Coronary artery (tissue), 2 donors: ENCODE data around the gene AFF2.

Experiments
- DNase-seq: peaks from one replicate; pipeline ENCODE4 v3.0.0-alpha.2; 2017; ENCODE audit warnings: low spot score
- H3K27ac ChIP-seq, 2 donors: fragments of 200-600 bp; sonication (generic); one replicate each; pipeline ENCODE4 v1.5.1; 2016 to 2019
- H3K4me3 ChIP-seq: fragments of 200-600 bp; sonication (generic); 2 replicates; pipeline ENCODE4 v1.5.1; 2016; ENCODE audit warnings: mild to moderate bottlenecking, moderate library complexity
- TF ChIP-seq, protein P1 (sequence below): fragments of 200-600 bp; sonication (generic); IDR thresholded peaks from one replicate; pipeline ENCODE4 v1.5.1; 2019; ENCODE audit warnings: antibody characterized with exemption

The AFF2 gene

DNA sequence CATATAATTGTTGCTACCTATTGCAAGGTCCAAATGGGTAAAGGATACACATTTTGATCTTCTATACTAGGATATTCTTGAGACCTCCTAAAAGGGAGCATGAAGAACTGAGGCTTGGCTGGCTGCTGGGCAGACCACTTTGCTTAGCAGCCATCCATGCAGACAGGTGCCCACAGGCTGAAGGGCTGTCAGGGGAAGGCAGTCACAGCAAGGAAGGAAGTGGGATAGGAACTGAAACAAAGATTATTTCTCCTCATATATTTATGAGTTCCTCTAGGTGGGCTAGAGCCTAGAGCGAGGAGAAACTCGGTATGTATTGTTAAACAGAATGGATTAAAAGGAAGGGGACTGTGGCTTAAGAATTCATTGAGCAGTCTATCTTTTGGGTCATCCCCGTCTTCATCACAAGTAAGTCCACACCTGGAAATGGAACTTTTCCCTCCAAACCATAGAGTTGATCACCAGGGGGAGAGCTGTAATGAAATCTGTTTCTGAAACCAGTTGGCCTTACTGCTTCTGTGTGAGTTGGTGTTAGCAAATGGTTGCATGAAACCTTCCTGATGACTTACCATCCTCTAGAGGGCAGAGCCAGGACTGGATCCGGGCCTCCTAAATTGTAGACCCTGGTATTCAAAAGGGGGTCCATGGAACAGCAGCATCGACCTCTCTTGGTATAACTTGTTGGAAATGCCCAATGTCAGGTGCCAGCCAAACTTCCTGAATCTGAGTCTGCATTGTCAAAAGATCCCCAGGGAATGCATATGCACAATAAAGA lies 42.3 kb downstream of the AFF2 start:
- no peak overlapping the region for H3K4me3 ChIP-seq
- DNase-seq, result no peak
- no peak overlapping the region for H3K27ac ChIP-seq
- TF ChIP-seq, protein P1, sequence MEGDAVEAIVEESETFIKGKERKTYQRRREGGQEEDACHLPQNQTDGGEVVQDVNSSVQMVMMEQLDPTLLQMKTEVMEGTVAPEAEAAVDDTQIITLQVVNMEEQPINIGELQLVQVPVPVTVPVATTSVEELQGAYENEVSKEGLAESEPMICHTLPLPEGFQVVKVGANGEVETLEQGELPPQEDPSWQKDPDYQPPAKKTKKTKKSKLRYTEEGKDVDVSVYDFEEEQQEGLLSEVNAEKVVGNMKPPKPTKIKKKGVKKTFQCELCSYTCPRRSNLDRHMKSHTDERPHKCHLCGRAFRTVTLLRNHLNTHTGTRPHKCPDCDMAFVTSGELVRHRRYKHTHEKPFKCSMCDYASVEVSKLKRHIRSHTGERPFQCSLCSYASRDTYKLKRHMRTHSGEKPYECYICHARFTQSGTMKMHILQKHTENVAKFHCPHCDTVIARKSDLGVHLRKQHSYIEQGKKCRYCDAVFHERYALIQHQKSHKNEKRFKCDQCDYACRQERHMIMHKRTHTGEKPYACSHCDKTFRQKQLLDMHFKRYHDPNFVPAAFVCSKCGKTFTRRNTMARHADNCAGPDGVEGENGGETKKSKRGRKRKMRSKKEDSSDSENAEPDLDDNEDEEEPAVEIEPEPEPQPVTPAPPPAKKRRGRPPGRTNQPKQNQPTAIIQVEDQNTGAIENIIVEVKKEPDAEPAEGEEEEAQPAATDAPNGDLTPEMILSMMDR, result no peak

DNA sequence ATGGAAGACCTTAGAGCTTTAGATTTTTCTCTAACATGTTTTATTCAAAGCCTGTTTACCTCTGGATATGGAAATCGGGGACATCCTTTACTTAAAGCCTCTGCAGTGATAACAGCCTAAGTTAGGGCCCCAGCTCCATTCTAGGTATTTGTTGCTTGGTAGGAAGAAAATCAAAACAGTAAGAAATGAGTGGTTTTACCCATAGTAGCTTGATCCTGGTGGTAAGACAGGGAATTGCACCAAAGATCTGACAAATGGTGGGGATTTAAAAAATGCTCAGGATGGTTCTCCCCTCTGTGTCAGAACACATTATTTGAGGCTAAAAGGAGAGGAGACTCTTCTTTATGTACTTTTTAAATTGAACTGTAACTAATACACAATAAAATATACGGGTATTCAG lies 52.4 kb downstream of the AFF2 start:
- H3K4me3 ChIP-seq, result no peak overlapping the region
- no peak overlapping the region for H3K27ac ChIP-seq
- no peak for DNase-seq
- TF ChIP-seq, protein P1, result no peak

DNA sequence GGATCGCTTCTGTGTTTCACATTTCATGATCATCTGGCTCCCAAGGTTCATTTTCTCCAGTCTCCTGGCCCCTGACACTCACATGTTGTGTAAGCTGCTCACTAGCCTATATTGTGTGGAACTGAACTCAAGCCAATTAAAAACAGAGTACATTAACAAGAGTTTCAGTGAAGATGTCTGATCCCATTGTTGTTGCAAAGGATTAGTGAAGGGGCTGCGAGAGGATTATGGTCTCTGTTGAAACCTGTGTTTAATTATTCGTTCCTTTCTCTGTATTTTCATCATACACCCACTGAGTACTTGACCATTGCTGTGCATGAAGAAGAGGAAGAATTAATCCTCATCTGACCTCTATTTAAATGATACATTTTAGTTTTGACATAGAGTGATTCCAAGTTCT lies 54.7 kb downstream of the AFF2 start:
- TF ChIP-seq, protein P1, result no peak

GRCh38 chrX:148555571-148556243 lies 55.3 kb downstream of the AFF2 start:
- H3K4me3 ChIP-seq, result no peak overlapping the region
- TF ChIP-seq, protein P1, result no peak
- no peak overlapping the region for H3K27ac ChIP-seq
- no peak for DNase-seq

More for the DNA sequence above, 54.7 kb downstream of the AFF2 start:
- no peak overlapping the region for H3K27ac ChIP-seq
- DNase-seq, result no peak
- H3K4me3 ChIP-seq, result no peak overlapping the region

DNA sequence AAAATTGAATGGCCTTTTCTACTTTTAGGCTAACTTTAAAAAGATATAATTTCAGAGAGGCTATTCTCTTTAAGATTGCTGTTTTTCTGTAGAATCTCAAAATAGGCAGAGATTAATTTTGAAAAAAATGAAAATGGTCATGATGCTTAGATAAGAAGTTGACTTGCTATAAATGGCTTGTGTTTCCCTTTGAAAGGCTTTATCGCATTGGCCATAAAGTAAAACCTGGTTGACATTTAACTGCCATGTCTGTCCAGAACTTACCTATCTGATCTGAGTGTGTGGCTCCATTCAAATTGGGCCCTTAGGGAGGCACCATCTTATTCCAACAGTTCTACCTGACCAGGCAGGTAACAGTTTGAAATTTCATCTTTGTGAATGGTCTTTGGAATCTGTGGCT lies 56.1 kb downstream of the AFF2 start:
- no peak overlapping the region for H3K4me3 ChIP-seq
- DNase-seq, result no peak
- no peak overlapping the region for H3K27ac ChIP-seq
- TF ChIP-seq, protein P1, result no peak

- H3K27ac ChIP-seq, result no peak overlapping the region
- TF ChIP-seq, protein P1, result no peak
- no peak for DNase-seq
- no peak overlapping the region for H3K4me3 ChIP-seq
These were observed 62.4 kb downstream of the AFF2 start for GRCh38 chrX:148562846-148563245.

DNA sequence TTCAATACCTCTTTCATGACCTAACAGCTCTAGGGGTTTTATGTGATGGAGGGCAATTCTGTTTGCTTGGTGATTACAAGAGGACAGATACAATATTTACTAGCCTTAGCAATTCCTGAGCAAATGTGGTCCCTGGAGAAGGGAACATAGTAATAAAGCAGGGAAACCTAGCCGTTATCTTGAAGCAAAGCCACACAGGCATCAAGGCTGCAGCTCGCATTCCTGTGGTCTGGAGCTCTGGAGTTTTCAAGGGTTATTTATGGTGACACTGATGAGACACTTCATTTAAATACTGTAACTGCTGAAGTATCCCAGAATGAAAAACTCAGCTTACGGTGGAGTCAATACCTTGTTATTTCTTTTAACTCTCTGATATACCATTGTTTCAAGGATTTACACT lies 66.8 kb downstream of the AFF2 start:
- Histone ChIP-seq H3K4me3 (no peak overlapping the region), H3K27ac (no peak overlapping the region)
- DNase-seq, result no peak
- TF ChIP-seq, protein P1, result no peak
